AG04450 (cell line): ENCODE results near the gene CXCR4. TPM values are rescaled to one million over a fixed set of nuclear protein-coding genes. Genes with fewer than 3 reads are reported as not detected.
"Not testable (repeated sequence)": the region's sequence is repeated elsewhere in the genome, so short reads cannot be mapped to it uniquely, and the experiment has no call there.

Experiments
- CTCF ChIA-PET: fragments of 300-600, 350-600 bp; formaldehyde crosslinking; extraction: SDS; loops from one replicate; lab custom pipeline; 2022; ENCODE audit warnings: antibody characterized with exemption, inconsistent platforms; lab: Charles Lee
- POLR2A ChIA-PET: fragments of 350-600 bp; formaldehyde crosslinking; extraction: SDS; loops from one replicate; lab custom pipeline; 2021; ENCODE audit warnings: antibody characterized with exemption, inconsistent platforms; lab: Yijun Ruan, JAX
- DNase-seq: peaks from one replicate; pipeline ENCODE4 v3.0.0-alpha.2; 2011; ENCODE audit warnings: low read depth, low spot score
- H3K27ac ChIP-seq: one replicate; pipeline ENCODE4 v1.5.1; 2012; ENCODE audit warnings: low read depth, low read length, control low read depth
- H3K27me3 ChIP-seq: one replicate; pipeline ENCODE4 v1.6.0; 2012; ENCODE audit warnings: low read length; ENCODE audit not compliant: control insufficient read depth, insufficient read depth
- H3K4me3 ChIP-seq: 2 replicates; pipeline ENCODE4 v1.5.1; 2011; ENCODE audit warnings: mild to moderate bottlenecking, low read depth, low read length, control low read depth
- H3K9me3 ChIP-seq: 2 replicates; pipeline ENCODE4 v1.5.1; 2012; ENCODE audit warnings: low read length; ENCODE audit not compliant: control insufficient read depth, insufficient read depth
- CTCF ChIP-seq: IDR thresholded peaks from 2 replicates; pipeline ENCODE4 v1.5.1; 2011; ENCODE audit warnings: low read depth, low read length, control low read depth, inconsistent platforms
- polyA plus RNA-seq: library from polyadenylated mRNA; depleted of rRNA; stranded (reverse); fragments of >200 nt; gene quantifications from 2 replicates; pipeline ENCODE4 v1.2.3, GENCODE V29; 2011

CXCR4 gene
- polyA plus RNA-seq, 1 experiment = not detected

DNA sequence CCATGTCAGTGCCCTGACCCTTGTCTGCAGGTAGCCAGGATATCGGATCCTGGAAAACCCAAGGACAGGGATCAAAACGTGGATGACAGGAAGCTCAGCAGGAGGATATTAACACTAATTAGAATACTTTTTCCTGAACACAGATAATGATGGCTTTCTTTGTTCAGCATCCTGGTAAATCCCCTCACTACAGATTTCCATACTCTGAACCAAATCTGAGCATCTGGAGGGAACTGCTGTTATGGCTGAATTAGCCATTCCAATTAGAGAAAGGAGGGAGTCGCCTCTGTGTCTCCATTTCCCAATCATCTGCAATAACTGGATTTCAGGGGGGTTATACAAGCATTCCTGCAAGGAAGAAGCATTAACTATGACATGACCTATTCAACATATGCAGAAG, 24.4 kb downstream of the CXCR4 start:
- H3K27me3 ChIP-seq = peaks cover 3% of the 10 kb centered on the region
- no peak for TF ChIP-seq CTCF
- H3K4me3 ChIP-seq = no peak overlapping the region
- H3K27ac ChIP-seq = no peak overlapping the region
- CTCF ChIA-PET = no interaction called here
- no peaks in the 10 kb centered on the region for H3K9me3 ChIP-seq
- POLR2A ChIA-PET = no interaction called here
- DNase-seq = no peak

DNA sequence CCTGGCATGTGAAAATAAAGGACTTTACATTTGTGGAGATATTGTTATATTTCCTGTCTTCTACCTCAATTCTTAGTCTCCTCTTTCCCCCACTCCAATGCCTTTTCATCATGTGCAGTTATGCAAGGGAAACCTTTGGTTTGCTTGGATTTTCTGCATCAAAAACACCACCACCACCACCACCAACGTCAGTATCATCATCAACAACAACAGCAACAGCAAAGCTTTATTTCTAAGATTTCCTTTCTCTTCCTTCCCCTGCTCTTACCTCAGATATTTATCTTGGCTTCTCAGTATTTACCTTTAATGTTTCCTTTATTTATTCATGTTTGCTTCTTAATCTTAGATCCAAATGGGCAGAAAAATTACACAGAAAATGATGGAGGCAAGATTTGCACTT, 26.1 kb downstream of the CXCR4 start:
- Histone ChIP-seq H3K27me3 (peaks cover 3% of the 10 kb centered on the region), H3K9me3 (peaks cover 3% of the 10 kb centered on the region; the same call in 1 of the 2 replicates), H3K27ac (no peak overlapping the region), H3K4me3 (no peak overlapping the region)
- POLR2A ChIA-PET = no interaction called here
- no peak for TF ChIP-seq CTCF
- CTCF ChIA-PET = no interaction called here
- no peak for DNase-seq

DNA sequence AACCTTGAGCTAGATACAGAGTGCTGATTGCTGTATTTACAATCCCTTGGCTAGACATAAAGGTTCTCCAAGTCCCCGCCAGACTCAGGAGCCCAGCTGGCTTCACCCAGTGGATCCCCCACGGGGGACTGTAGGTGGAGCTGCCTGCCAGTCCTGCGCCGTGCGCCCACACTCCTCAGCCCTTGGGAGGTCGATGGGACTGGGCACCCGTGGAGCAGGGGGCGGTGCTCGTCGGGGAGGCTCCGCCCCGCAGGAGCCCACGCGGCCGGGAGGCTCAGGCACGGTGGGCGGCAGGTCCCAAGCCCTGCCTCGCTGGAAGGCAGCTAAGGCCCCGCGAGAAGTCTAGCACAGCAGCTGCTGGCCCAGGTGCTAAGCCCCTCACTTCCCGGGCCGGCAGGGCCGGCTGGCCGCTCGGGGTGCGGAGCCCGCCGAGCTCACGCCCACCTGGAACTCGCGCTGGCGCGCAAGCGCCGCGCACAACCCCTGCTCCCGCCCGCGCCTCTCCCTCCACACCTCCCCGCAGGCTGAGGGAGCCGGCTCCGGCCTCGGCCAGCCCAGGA, 30.0 kb downstream of the CXCR4 start:
- POLR2A ChIA-PET, H3K27me3 ChIP-seq: not testable (repeated sequence)
- CTCF ChIA-PET = interaction anchor here (1.0 kb wide), 1 partner anchor 336 kb away, joined by 3 read pairs; no protein-coding TSS in a partner anchor

GRCh38 chr2:136086253-136087016, 31.5 kb downstream of the CXCR4 start:
- Histone ChIP-seq H3K4me3 (no peak overlapping the region), H3K27me3 (no peaks in the 10 kb centered on the region), H3K9me3 (peaks cover 3% of the 10 kb centered on the region; the same call in 1 of the 2 replicates), H3K27ac (no peak overlapping the region)
- no peak for TF ChIP-seq CTCF
- DNase-seq = no peak
- ChIA-PET CTCF (no interaction called here), POLR2A (no interaction called here)

More for the DNA sequence above, 30.0 kb downstream of the CXCR4 start:
- H3K4me3 ChIP-seq, H3K9me3 ChIP-seq, DNase-seq, H3K27ac ChIP-seq: not testable (repeated sequence)

GRCh38 chr2:136085453-136086209, 32.3 kb downstream of the CXCR4 start:
- DNase-seq = no peak
- POLR2A ChIA-PET = no interaction called here
- no peaks in the 10 kb centered on the region for H3K27me3 ChIP-seq
- CTCF ChIA-PET = no interaction called here
- TF ChIP-seq CTCF = no peak
- peaks cover 3% of the 10 kb centered on the region; the same call in 1 of the 2 replicates for H3K9me3 ChIP-seq
- no peak overlapping the region for H3K4me3 ChIP-seq
- H3K27ac ChIP-seq = no peak overlapping the region
